GM12874 (cell line): Measurements from ENCODE around the gene DEXI.

Source experiments
- TF ChIP-seq, protein P1 (sequence below): IDR thresholded peaks from 2 replicates; pipeline ENCODE4 v1.5.1; 2011; ENCODE audit warnings: low read depth, mild to moderate bottlenecking, control low read depth, low read length, moderate library complexity; ENCODE audit not compliant: insufficient read depth

DEXI gene

DNA sequence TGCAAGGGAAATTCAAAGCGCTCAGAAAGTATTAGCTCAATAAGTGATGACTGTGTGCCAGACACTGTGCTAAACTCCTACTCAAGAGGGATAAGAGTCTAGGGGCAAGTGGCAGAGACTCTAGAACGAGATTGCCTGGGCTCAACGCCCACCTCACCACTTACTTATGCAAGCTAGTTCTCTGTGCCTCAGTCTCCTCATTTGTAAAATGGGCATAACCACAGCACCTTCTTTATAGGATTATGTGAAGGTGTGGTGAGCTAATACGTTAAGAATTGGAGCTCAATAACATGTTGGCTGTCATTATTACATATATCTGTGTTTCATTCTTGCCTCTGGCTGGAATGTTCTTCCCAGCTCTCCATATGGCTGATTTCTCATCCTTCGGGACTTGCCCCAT is 15.4 kb downstream of the DEXI start:
- TF ChIP-seq, protein P1, sequence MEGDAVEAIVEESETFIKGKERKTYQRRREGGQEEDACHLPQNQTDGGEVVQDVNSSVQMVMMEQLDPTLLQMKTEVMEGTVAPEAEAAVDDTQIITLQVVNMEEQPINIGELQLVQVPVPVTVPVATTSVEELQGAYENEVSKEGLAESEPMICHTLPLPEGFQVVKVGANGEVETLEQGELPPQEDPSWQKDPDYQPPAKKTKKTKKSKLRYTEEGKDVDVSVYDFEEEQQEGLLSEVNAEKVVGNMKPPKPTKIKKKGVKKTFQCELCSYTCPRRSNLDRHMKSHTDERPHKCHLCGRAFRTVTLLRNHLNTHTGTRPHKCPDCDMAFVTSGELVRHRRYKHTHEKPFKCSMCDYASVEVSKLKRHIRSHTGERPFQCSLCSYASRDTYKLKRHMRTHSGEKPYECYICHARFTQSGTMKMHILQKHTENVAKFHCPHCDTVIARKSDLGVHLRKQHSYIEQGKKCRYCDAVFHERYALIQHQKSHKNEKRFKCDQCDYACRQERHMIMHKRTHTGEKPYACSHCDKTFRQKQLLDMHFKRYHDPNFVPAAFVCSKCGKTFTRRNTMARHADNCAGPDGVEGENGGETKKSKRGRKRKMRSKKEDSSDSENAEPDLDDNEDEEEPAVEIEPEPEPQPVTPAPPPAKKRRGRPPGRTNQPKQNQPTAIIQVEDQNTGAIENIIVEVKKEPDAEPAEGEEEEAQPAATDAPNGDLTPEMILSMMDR: no peak

DNA sequence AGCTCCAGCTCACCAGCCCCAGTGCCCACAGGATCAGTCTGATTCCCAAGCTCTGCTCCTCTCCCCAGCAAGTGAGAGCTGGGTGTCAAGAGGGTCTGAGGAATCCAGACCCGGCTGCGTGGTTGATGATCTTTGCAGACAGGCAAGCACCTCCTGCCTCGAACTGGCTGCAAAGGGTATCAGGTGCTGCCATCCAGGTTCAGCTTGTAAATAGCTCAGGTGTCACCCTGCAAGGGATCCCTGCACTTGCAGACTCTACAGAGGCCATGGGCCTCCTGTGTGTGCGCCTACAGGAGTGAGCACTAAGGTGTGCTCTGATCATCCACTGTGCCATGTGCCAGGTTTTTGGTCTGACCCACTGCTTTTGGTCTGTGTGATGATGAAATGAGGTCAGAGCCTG is 16.2 kb downstream of the DEXI start:
- TF ChIP-seq, protein P1: no peak

DNA sequence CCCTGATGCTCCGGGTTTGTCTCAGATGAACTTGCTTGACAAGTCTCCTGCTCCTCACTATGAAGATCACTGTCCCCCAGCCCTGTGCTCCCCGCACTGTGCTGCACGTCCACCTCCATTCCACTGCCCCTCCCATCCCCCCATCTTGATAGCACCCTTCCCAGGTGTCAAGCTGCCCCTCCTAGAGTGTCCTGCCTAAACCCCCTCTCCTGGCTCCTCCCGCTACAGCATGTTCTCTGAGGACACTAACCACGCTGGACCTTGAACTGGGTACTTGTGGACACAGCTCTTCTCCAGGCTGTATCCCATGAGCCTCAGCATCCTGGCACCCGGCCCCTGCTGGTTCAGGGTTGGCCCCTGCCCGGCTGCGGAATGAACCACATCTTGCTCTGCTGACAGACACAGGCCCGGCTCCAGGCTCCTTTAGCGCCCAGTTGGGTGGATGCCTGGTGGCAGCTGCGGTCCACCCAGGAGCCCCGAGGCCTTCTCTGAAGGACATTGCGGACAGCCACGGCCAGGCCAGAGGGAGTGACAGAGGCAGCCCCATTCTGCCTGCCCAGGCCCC is 18.5 kb downstream of the DEXI start:
- TF ChIP-seq, protein P1: no peak

DNA sequence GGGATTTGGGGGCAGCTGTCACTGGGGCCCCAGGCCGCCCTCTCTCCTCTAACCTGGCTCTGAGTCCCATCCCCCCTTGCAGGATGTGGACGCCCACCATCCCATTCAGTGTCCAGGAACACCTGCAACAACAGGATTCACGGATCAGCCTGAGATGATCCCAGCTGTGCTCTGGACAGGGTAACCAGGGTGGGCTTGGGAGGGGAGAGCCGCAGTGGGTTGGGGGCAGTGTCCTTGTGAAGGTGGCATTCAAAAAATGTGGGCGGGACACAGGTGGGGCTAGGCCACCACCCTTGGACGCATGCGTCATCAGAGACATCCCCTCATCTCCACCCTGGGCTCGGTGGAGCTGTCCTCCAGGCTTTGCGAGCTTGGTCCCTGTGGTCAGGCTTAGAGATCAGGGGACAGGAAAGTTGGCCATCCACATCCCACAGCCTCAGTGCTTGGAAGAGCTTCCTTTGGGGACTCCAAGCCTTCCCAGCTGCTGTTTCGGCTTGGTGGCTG is 19.1 kb downstream of the DEXI start:
- TF ChIP-seq, protein P1: no peak

DNA sequence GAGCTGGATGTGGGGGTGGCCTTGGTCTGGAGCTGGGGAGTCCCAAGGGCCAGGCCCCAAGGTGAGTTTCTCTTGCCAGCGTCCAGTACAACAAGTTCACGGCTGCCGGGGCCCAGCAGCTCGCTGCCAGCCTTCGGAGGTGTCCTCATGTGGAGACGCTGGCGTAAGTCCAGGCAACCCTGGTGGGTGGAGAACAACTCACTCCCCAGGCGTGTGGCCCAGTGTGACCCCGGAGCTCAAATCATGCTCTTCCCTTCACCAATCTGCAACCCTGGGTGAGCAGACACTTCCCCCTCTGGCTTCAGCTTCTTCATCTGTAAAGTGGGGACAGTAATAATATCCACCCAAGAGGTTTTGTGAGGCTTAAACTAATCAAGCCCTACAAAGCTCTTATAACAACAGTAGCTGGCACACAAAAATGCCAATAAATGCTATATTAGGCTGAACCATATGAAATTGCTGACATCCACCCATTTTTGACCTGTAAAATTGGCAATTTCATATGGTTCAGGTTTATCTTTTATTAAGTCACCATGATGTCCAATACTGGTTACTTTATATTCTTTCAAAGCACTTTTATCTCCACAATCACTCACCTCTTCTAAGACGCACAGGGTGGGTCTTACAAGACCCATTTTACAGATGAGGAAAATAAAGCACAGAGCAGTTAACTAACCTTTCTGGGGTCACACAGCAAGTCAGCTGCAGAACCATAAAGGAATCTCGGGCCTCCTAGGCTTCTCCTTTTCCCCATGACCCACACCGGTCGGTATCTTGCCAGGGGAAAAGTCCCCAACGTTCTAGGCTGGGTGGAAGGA is 19.7 kb downstream of the DEXI start:
- TF ChIP-seq, protein P1: no peak

DNA sequence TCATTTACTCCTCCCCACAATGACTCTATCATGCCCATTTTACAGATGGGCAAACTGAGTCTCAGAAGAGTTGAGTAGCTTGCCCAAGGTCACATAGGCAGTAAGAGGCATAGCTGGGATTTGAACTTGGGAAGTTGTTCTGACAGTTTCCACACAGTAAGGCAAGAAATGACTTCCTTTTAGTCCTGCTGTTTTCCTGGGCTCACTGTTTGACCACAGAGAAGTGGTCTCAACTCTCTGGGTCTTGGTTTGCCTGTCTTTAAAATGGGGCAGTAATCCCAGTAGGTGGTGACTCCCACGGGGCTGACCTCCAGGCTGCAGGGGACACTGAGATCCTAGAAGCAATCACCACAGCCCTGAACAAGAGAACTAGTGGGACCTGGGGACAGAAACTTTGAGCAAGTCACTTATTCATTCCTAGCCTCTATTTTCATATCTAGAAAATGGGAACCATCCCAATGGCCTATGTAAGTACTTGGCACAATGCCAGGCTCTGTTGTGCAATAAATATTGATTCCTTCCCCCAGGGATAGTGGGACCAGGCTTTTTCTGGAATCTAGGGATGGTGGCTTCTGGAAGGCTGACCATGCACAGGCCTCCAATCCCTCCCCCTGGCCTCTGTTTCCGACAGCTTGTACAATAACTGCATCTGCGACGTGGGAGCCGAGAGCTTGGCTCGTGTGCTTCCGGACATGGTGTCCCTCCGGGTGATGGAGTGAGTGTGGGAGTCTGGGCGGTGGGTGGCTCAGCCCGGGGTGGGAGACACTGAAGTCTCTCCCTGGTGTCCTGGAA is 20.5 kb downstream of the DEXI start:
- TF ChIP-seq, protein P1: no peak

DNA sequence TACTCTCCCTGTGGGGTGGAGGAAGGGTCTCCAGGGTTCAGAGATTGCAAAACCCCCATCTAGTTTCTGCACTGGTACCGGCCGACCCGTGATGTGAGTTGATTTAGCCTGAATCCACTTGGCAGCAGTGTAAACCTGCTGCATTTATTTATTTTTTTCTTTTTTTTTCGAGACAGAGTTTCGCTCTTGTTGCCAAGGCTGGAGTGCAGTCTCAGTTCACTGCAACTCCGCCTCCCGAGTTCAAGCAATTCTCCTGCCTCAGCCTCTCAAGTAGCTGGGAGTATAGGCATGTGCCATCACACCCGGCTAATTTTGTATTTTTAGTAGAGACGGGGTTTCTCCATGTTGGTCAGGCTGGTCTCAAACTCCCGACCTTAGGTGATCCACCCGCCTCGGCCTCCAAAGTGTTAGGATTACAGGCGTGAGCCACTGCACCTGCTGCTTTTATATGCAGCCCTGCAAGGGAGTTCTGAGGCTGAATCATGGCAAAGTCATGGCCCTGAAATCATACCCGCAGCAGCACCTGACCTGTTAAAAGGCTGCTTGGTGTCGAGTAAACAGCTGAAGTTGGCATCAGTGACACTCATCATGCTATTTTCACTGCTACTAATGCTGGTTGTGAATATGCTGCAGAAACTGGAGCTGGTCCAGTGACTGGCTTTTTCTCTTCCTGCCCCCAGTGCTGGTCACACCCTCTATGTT is 21.4 kb downstream of the DEXI start:
- TF ChIP-seq, protein P1: no peak
